Breast epithelium (tissue), 4 donors: Measurements from ENCODE around the gene CCDC187. TPM values are rescaled to one million over a fixed set of nuclear protein-coding genes. Genes with fewer than 3 reads are reported as not detected.

Experiments used
- DNase-seq, 2 donors: peaks; one replicate each; pipeline ENCODE4 v3.0.0-alpha.2; 2019; ENCODE audit warnings: low spot score in 2 of 2
- H3K27ac ChIP-seq, 2 donors: fragments of 200-600 bp; sonication (generic) in 1 of 2; one replicate each; pipeline ENCODE4 v1.5.1; 2016 to 2019; ENCODE audit warnings: mild to moderate bottlenecking in 1 of 2
- H3K27me3 ChIP-seq, 2 donors: fragments of 200-600 bp; sonication (generic) in 1 of 2; one replicate each; pipeline versions ENCODE4 v1.5.1 to v1.6.0; 2017 to 2019; ENCODE audit warnings: control low read depth in 1 of 2, mild to moderate bottlenecking in 1 of 2
- H3K36me3 ChIP-seq: fragments of 200-600 bp; one replicate; pipeline ENCODE4 v1.5.1; 2019
- H3K4me1 ChIP-seq, 2 donors: fragments of 200-600 bp; sonication (generic); one replicate each; pipeline ENCODE4 v1.5.1; 2016 to 2019; ENCODE audit warnings: control low read depth in 1 of 2
- H3K4me3 ChIP-seq, 3 donors: fragments of 200-600 bp; sonication (generic); 1 replicate in 2 of 3; 2 replicates in 1 of 3; pipeline ENCODE4 v1.5.1; 2016 to 2019; ENCODE audit warnings: mild to moderate bottlenecking in 3 of 3, moderate library complexity in 2 of 3
- H3K9me3 ChIP-seq, 2 donors: fragments of 200-600 bp; sonication (generic) in 1 of 2; one replicate each; pipeline ENCODE4 v1.5.1; 2016 to 2019; ENCODE audit warnings: control low read depth in 1 of 2
- POLR2A ChIP-seq: fragments of 450-650 bp; IDR thresholded peaks from one replicate; pipeline ENCODE4 v1.6.1; 2016; ENCODE audit warnings: antibody characterized with exemption, mild to moderate bottlenecking, moderate library complexity
- POLR2AphosphoS5 ChIP-seq, 3 donors: sonication (generic); formaldehyde crosslinking; IDR thresholded peaks; one replicate each; pipeline ENCODE4 v1.6.1; 2017; ENCODE audit warnings: antibody characterized with exemption in 3 of 3
- intact Hi-C: fragments of 100-400 bp; cut with DNase I; formaldehyde crosslinking; loops from one replicate; pipeline ENCODE4 v1.15.1; 2023; ENCODE audit warnings: low total_unique reads
- total RNA-seq, 3 donors: library from RNA; depleted of rRNA; stranded (reverse); fragments of >200 nt; gene quantifications; one replicate each; pipeline ENCODE4 v1.1.0, GENCODE V29; 2016
- TF ChIP-seq, protein P1 (sequence below), 3 donors: fragments of 450-650 bp; IDR thresholded peaks; one replicate each; pipeline ENCODE4 v1.5.1; 2016 to 2017; ENCODE audit warnings: antibody characterized with exemption in 3 of 3, mild to moderate bottlenecking in 3 of 3, moderate library complexity in 3 of 3

CCDC187 gene
- total RNA-seq, 3 donors from 2014 or later, result not detected

DNA sequence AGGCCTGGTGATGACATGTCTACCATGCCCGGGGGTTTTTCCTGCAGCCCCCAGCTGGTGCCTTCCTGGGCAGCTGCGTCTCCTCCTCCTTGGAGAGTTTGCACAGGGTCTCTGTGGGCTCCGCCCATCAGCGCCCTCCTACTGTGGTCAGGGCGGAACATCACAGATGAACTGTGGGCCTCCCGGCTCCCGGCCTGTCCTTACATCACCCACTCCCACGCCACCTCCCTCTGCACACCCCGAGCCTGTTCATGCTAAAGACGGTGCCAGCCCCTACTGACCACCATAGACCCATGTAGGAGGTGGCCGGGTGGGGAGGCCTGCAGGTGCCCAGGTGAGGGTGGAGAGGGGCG lies 36.0 kb upstream of the CCDC187 start:
- H3K9me3 ChIP-seq, result no peaks in the 10 kb centered on the region
- intact Hi-C loops, result no loop called here
- no peaks in the 10 kb centered on the region for H3K36me3 ChIP-seq
- no peak overlapping the region for H3K4me3 ChIP-seq
- peaks cover 0 to 4% of the 10 kb centered on the region in 2 donors for H3K4me1 ChIP-seq
- no peak overlapping the region for H3K27ac ChIP-seq
- no peak for TF ChIP-seq POLR2A
- TF ChIP-seq, protein P1, sequence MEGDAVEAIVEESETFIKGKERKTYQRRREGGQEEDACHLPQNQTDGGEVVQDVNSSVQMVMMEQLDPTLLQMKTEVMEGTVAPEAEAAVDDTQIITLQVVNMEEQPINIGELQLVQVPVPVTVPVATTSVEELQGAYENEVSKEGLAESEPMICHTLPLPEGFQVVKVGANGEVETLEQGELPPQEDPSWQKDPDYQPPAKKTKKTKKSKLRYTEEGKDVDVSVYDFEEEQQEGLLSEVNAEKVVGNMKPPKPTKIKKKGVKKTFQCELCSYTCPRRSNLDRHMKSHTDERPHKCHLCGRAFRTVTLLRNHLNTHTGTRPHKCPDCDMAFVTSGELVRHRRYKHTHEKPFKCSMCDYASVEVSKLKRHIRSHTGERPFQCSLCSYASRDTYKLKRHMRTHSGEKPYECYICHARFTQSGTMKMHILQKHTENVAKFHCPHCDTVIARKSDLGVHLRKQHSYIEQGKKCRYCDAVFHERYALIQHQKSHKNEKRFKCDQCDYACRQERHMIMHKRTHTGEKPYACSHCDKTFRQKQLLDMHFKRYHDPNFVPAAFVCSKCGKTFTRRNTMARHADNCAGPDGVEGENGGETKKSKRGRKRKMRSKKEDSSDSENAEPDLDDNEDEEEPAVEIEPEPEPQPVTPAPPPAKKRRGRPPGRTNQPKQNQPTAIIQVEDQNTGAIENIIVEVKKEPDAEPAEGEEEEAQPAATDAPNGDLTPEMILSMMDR (IDR thresholded peaks at IDR 0.05), result no peak
- TF ChIP-seq POLR2AphosphoS5 (IDR thresholded peaks at IDR 0.05), result no peak
- DNase-seq, result no peak
- H3K27me3 ChIP-seq, result no peaks in the 10 kb centered on the region

DNA sequence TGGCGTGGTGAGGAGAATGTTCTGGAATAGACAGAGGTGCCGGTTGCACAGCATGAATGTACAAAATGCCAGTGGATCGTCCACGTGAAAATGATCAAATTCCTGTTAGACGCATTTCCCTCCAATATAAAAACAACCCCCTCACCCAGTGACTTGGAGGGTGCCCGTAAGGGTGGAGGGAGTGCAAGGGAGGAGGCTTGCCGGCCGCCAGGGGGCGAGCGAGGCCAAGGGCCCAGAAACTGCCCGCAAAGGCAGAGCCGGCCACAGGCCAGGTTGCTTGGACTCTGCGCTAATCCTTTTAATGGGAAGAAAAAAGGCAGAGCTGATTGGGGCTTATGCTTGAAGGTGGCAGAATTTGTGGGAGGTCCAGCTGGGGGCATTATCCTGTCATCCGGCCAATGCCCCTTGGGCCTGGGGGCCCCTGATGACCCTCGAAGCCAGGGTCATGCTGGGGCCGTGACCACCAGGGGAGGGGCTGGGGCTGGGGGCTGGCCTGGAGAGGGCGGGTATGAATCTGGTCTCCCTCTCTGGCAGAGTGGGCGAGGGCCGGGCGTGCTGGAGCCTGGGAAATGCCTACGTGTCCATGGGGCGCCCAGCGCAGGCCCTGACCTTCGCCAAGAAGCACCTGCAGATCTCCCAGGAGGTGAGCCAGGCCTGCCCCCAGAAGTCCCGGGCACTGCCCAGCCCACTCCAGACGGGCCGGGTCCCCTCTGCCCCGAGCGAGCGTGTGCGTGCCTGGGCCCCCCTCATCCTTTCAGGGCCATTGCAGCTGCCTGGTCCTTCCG lies 35.5 kb upstream of the CCDC187 start:
- H3K36me3 ChIP-seq, result no peaks in the 10 kb centered on the region

DNA sequence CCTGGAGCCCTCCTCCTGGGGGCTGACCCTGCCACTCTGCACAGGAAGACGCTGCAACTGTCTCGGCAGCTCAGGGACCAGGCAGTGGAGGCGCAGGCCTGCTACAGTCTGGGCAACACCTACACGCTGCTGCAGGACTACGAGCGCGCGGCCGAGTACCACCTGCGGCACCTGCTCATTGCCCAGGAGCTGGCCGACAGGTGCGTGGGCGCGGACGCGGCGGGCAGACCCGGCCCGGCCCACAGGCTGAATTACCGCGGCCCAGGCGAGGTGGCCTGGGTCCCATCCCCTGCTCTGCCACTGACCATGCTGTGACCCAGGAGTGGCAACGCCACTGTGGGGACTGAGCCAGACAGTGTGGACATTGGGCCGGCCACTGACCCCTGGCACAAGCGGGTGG lies 34.6 kb upstream of the CCDC187 start:
- no peak for DNase-seq
- no peaks in the 10 kb centered on the region for H3K9me3 ChIP-seq
- no peaks in the 10 kb centered on the region for H3K36me3 ChIP-seq
- H3K4me1 ChIP-seq, result no peaks in the 10 kb centered on the region
- no peak for TF ChIP-seq POLR2A
- TF ChIP-seq, protein P1 (IDR thresholded peaks at IDR 0.05), result no peak
- TF ChIP-seq POLR2AphosphoS5 (IDR thresholded peaks at IDR 0.05), result no peak
- H3K27ac ChIP-seq, result no peak overlapping the region
- no peaks in the 10 kb centered on the region for H3K27me3 ChIP-seq
- H3K4me3 ChIP-seq, result no peak overlapping the region
- intact Hi-C loops, result no loop called here

More for the DNA sequence above, 35.5 kb upstream of the CCDC187 start:
- H3K27ac ChIP-seq, result no peak overlapping the region
- H3K4me1 ChIP-seq, result no peaks in the 10 kb centered on the region
- TF ChIP-seq POLR2A (no peak), POLR2AphosphoS5 (IDR thresholded peaks at IDR 0.05) (peak in 1 of 3 donors; percentile 25)
- TF ChIP-seq, protein P1 (IDR thresholded peaks at IDR 0.05), result peak; percentile 69 to 88 (median 72)
- H3K4me3 ChIP-seq, result no peak overlapping the region
- H3K27me3 ChIP-seq, result no peaks in the 10 kb centered on the region
- peak in 1 of 2 donors; percentile 73 for DNase-seq
- intact Hi-C loops, result no loop called here
- H3K9me3 ChIP-seq, result no peaks in the 10 kb centered on the region

DNA sequence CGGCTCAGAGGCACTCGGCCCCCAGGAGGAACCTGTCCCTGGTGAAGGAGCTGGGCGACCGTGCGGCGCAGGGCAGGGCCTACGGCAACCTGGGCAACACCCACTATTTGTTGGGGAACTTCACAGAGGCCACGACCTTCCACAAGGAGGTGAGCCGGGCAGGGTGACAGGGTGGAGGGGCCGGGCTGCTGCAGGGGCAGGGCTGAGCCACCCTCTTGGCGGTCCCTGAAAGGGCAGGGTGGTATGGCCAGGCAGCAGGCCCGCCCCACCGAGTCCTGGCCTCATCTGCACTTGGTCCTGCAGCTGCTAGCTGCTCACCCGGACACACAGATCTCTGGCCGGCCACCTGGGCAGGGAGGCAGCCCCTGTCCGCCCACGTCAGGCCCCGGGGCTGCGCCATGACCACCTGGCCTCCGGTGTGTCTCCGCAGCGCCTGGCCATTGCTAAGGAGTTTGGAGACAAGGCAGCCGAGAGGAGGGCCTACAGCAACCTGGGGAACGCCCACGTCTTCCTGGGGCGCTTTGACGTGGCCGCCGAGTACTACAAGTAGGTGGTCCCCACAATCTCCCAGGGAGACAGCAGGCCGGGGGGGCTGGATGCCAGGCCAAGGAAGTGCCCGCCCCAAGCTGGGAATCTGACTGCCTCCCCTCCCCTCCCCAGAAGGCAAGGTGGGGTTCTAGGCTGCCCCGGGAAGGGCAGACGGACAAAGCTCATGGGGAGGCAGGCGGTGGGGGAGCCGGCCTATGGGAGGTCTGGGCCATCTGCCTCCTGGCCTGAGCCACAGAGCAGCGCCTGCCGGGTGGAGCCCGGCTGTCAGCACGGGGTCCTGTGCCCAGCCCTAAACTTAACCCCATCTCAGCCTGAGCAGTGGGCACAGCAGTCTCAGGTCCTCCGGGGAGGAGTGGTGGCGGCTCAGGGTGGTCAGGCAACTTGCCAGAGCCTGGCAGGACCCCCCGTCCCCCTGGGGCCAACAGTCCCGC lies 33.8 kb upstream of the CCDC187 start:
- Histone ChIP-seq H3K27me3 (no peaks in the 10 kb centered on the region), H3K9me3 (no peaks in the 10 kb centered on the region), H3K4me3 (no peak overlapping the region), H3K36me3 (no peaks in the 10 kb centered on the region), H3K27ac (no peak overlapping the region), H3K4me1 (no peaks in the 10 kb centered on the region)
- DNase-seq, result no peak
- TF ChIP-seq, protein P1 (IDR thresholded peaks at IDR 0.05), result no peak
- no peak for TF ChIP-seq POLR2A
- intact Hi-C loops, result loop anchor here (2.0 kb wide), 1 partner anchor 47 kb away; no protein-coding TSS in a partner anchor
